Measurements from ENCODE around the gene PPM1B.

Gene PPM1B

GRCh38 chr2:44267269-44267795, 98.7 kb downstream of the PPM1B start:
- DNase-seq, result no peak

DNA sequence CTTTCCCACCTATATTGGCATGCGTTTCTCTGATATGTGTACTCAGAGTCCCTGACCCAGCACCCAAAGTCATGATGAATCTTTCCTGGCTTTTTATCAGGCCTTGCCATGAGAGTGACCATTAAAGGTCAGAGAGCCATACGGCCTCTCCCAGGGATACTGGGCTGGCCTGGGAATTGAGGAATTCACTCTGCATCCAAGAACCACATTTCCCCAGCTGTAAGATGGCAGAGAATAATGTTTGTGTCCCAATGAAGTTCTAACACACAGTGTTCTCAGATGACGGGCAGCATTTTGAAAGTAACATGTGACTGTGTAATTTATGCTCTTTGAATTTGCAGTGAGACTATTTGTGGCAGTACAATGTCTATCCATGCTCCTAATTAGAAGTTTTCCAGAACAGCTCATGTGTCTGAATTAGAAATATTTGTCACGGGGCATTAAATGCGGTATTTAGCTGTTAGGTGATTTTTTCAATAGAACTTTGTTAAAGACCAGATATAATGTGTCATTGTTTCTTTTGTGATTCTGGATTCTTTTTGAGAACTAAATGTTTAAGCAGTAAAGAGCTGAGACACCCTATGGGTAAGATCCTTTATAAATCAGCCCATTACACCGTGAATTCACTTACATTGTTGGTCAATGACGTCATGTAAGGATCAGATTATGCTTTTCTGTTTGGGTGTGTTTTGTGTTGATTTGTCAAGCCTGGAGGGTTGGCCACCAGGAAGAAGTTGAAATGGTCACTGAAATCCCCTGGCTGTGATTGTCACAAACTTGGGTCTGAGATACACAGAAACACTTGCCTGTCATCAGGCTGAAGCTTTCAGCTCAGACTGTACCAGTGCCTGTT, 99.3 kb downstream of the PPM1B start:
- no peak for DNase-seq

DNA sequence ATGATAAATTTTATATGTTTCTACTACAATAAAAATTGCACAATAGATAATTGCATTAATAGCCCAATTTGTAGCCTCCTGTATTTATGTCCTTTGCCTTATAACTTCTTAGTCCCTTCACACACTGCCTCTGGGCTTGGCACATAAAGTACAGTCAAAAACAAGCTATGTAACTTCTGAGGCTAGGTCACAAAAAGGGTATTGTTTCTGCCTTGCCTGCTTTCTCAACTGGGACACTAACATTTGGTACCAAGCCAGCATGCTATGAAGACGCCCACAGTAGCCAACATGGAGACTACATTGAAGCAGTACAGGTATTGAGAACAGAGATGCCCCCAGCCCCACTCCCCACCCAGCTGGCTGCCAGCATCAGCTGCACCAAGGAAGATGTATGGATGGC, 101.2 kb downstream of the PPM1B start:
- no peak for DNase-seq

DNA sequence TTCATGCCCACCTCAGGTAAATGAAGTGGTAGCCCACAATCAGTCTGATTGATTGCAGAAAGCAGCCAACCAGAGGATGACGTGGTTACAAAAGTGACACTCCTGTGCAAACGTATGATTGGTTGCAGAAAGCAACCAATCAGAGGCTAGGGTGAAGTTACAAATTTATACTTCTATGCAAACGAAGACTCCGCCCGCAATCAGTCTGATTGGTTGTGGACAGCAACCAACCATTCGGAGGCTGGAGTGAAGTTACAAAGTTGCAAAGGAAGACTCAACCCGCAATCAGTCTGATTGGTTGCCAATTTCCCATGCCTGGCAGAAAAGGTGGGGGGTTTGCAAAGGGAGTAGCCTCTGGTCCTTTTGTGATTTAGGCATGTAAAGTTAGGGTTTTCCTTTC, 102.6 kb downstream of the PPM1B start:
- no peak for DNase-seq

GRCh38 chr2:44273076-44273475, 104.4 kb downstream of the PPM1B start:
- DNase-seq, result no peak

GRCh38 chr2:44273596-44273995, 104.9 kb downstream of the PPM1B start:
- DNase-seq, result no peak

GRCh38 chr2:44275927-44276303, 107.2 kb downstream of the PPM1B start:
- no peak for DNase-seq

- no peak for DNase-seq
Observed at GRCh38 chr2:44277541-44277940, 108.9 kb downstream of the PPM1B start.

DNA sequence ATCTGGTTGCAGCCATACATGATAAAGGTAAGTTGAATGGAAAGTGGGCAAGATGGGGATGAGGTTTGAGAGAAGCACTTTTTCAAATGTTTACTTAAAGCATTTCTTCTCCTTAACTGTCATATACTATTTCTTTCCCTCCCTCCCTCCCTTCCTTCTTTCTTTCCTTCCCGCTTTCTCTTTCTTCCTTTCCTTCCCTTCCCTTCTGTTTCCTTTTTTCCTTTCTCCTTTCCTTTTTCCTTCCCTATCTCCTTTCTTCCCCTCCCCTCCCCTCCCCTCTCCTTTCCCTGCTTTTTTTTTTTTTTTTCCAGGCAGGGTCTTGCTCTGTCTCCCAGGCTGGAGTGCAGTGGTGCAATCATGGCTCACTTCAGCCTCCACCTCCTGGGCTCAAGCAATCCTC, 112.2 kb downstream of the PPM1B start:
- no peak for DNase-seq

Data from CD4-positive, alpha-beta T cell treated with Interleukin-6 for 4 hours (primary cell).